ENCODE results near the gene CCDC171.

- TF ChIP-seq, protein P1, sequence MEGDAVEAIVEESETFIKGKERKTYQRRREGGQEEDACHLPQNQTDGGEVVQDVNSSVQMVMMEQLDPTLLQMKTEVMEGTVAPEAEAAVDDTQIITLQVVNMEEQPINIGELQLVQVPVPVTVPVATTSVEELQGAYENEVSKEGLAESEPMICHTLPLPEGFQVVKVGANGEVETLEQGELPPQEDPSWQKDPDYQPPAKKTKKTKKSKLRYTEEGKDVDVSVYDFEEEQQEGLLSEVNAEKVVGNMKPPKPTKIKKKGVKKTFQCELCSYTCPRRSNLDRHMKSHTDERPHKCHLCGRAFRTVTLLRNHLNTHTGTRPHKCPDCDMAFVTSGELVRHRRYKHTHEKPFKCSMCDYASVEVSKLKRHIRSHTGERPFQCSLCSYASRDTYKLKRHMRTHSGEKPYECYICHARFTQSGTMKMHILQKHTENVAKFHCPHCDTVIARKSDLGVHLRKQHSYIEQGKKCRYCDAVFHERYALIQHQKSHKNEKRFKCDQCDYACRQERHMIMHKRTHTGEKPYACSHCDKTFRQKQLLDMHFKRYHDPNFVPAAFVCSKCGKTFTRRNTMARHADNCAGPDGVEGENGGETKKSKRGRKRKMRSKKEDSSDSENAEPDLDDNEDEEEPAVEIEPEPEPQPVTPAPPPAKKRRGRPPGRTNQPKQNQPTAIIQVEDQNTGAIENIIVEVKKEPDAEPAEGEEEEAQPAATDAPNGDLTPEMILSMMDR (IDR thresholded peaks at IDR 0.05): no peak
- TF ChIP-seq POLR2A (IDR thresholded peaks at IDR 0.05): no peak
Measured at GRCh38 chr9:15975101-15975778, 422.4 kb downstream of the CCDC171 start.

All from Peyer's patch (tissue), 4 donors.